Stimulated activated CD4-positive, alpha-beta T cell treated with anti-CD3 and anti-CD28 coated beads, Interleukin-2, amount 100 ng/mL, for 4 hours (primary cell): Measurements from ENCODE around the gene PTPRH.
"Not testable (repeated sequence)": the region's sequence is repeated elsewhere in the genome, so short reads cannot be mapped to it uniquely, and the experiment has no call there.

ENCODE experiments used
- DNase-seq: peaks from one replicate; pipeline ENCODE4 v3.0.0-alpha.2; 2020; ENCODE audit warnings: low read depth

PTPRH gene

GRCh38 chr19:55158848-55159749 is 50.2 kb downstream of the PTPRH start:
- DNase-seq = no peak

GRCh38 chr19:55158423-55158822 is 50.9 kb downstream of the PTPRH start:
- no peak for DNase-seq

GRCh38 chr19:55157064-55157908 is 52.0 kb downstream of the PTPRH start, which contains the start of gene TNNI3:
TNNI3 (minus strand) TSS chr19:55157732; CDS start chr19:55157589, 143 bp downstream.
- no peak for DNase-seq

GRCh38 chr19:55156202-55157063 is 52.9 kb downstream of the PTPRH start:
- DNase-seq = no peak

- not testable (repeated sequence) for DNase-seq
Measured at GRCh38 chr19:55155784-55156183, 53.5 kb downstream of the PTPRH start.

GRCh38 chr19:55153652-55154264 is 55.5 kb downstream of the PTPRH start:
- no peak for DNase-seq

- DNase-seq = no peak
Measured at GRCh38 chr19:55152017-55152416, 57.3 kb downstream of the PTPRH start.

- no peak for DNase-seq
Measured at GRCh38 chr19:55149078-55150003, 60.0 kb downstream of the PTPRH start, which contains the start of gene TNNT1. TNNT1 (minus strand) TSS chr19:55149206; CDS start chr19:55147157, 2,049 bp downstream.

- no peak for DNase-seq
Measured at GRCh38 chr19:55147545-55148251, 61.6 kb downstream of the PTPRH start.

- DNase-seq = no peak
Measured at GRCh38 chr19:55146705-55147273, 62.5 kb downstream of the PTPRH start.

GRCh38 chr19:55146078-55146704 is 63.1 kb downstream of the PTPRH start:
- no peak for DNase-seq

GRCh38 chr19:55145232-55145631 is 64.1 kb downstream of the PTPRH start:
- DNase-seq = no peak

- DNase-seq = no peak
Measured at GRCh38 chr19:55141696-55142095, 67.6 kb downstream of the PTPRH start.

- no peak for DNase-seq
Measured at GRCh38 chr19:55137915-55138314, 71.4 kb downstream of the PTPRH start.

GRCh38 chr19:55136399-55137102 is 72.8 kb downstream of the PTPRH start:
- DNase-seq = no peak

GRCh38 chr19:55134736-55135135 is 74.6 kb downstream of the PTPRH start:
- no peak for DNase-seq

- no peak for DNase-seq
Measured at GRCh38 chr19:55133639-55134444, 75.5 kb downstream of the PTPRH start.
